Midbrain (tissue), 1 donor: ENCODE measurements around the gene KCNIP2.
A peak's percentile ranks its signal among the peaks of the same experiment; 100 is the strongest.
"Not testable (repeated sequence)": the region's sequence is repeated elsewhere in the genome, so short reads cannot be mapped to it uniquely, and the experiment has no call there.

Experiments
- DNase-seq: peaks from one replicate; lab custom pipeline; 2025; lab: John Stamatoyannopoulos, UW

Gene KCNIP2

GRCh38 chr10:101828766-101829551, 14.6 kb downstream of the KCNIP2 start:
- no peak for DNase-seq

- DNase-seq = no peak
These were observed 15.5 kb downstream of the KCNIP2 start for GRCh38 chr10:101827919-101828600.

DNA sequence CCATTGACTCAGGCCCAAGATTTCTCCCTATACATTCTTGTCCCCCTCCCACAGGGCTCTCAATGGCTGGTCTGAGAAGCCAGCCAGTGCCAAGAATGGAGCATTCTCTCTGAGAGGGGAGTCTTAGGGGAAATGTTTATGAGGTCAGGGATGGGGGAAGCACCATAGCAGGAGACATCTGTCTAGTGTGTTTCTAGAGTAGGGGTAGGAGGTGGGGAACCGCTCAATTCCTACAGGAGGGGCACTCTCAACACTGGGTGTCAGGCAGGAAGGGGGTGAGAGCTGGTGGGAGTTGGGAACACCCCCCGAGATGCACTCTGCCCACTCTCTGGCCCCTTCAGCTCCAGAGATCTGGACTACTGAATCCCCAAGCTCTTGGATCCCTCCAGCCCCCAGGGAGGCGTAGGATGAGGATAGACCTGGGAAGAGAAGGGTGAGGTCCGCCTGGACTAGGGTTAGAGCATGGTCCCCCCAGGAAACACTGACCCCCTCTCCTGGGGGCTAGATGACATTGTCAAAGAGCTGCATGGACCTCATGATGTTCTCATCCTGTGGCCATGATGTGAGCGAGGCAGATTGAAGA, 16.7 kb downstream of the KCNIP2 start:
- DNase-seq = no peak

GRCh38 chr10:101824736-101825135, 18.9 kb downstream of the KCNIP2 start:
- no peak for DNase-seq

DNA sequence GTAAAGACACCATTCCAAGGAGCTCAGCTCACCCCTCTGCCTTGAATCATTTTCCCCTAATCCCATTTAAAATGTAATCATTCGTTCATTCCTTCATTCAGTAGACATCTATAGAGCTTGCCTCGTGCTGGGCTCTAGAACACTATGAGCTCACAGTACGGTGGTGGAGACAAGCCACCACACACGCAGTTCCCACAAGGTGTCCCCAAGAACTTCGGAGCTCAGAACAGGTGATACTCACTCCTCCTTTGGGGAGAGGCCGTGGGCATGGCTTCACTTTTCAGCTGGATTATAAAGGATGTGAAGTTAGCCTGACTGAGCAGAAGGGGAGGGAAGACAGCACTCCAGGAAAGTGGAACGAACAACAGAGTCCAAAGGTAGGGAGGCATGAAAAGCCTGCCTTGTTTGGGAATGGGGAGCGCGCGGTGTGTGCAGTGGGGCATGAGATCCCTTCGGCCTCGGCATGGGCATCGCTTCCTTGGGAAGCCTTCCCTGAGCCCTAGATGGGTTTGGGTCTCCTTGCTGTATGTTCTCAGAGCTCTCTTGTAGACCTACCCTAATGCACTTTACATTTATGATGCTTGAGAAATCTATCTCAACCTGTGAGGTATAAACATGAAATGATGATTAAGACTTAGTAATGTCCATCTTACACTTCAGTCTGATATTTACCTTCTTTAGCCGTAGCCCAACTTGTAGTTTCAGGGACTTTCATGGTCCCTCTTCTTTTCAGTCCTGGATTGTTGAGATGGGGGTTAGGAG, 24.5 kb downstream of the KCNIP2 start:
- peak; percentile 58 for DNase-seq

GRCh38 chr10:101818119-101818871, 25.3 kb downstream of the KCNIP2 start, which contains the start of gene OGA:
Gene OGA (minus strand): TSS chr10:101818444. CDS start chr10:101818022, 422 bp downstream.
- peak; percentile 97 for DNase-seq

- peak; percentile 58 for DNase-seq
These were observed 26.1 kb downstream of the KCNIP2 start for GRCh38 chr10:101817337-101818118.

DNA sequence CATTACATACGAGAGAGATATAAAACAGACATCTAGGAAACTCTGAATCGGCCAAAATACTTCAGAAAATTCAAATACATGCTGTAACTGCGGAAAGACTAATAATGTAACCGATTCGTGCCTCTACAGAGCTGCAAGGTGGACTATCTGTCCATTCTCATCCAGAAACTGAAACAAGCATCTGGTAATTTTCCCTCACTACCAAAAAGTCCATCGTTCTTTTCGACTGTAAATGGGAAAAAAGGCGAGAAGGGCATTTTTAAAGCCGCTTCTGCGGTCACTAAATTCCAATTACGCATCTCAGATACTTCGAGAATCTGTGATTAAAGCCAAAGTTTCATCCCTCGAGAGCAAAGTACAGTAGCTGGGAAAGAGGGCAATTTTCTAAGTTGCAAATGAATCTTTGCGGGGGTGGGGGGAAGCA, 26.7 kb downstream of the KCNIP2 start:
- no peak for DNase-seq

- no peak for DNase-seq
These were observed 27.2 kb downstream of the KCNIP2 start for GRCh38 chr10:101816376-101816775.

DNA sequence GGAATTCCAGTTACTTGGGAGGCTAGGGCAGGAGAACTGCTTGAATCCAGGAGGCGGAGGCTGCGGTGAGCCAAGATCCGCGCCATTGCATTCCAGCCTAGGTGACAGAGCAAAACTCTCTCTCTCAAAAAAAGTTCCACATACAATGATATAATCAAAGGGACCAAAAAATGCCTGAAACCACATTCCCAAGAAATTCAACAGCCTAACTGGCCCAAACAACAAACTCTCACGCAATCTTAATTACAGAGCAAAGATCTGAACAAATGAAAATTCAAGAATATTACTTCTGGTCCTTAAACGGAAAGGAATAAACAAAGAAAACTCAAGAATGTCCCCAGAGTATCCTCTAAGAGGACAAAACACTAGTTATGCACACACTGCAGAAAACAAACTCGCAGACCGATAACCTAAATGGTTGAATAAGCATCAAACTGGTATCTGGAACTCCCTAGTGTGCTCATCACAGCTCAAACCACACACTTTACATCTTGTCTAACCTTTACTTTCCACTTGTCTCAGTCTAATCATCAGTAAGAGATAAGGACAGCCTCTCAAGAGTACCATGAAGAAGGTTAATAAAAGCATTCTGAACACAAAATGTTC, 29.0 kb downstream of the KCNIP2 start:
- DNase-seq = no peak

- no peak for DNase-seq
These were observed 31.0 kb downstream of the KCNIP2 start for GRCh38 chr10:101812606-101813005.

DNA sequence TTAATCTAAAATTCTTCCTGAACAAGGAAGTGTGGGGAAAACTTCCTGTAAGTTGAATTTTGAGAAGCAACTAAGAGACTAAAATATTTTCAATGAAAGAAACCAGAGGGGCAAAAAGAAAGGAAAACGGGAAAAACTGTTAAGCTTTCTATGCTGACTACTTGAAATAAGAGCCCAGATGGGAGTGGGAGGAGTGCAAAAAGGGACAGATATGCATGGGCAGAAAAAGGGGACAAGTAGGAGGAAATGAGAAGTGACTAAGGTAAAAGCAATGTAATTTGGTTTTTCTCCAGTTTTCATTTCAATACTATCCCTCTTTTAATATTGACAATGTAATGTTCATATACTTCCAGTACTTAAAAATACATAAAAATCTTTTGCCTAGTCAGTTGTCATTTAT, 36.4 kb downstream of the KCNIP2 start:
- no peak for DNase-seq

DNA sequence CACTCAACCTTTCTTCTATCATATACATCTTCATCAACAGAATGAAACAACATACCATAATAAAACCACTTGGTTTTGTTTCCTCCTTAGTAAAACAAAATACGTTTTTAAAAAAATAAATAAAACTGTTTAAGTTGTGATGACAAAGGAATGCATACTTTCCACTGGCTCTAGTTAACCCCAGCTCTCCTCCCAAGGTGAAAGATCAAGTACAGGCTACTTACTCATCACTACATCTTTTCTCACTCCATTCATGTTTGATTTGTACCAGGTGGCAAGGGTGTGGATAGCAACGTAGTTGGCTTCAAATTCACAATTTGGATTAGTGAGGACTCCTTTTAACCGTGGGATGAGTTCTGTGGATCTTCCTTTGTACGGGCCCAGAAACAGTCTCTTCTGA, 40.1 kb downstream of the KCNIP2 start:
- DNase-seq = no peak

DNA sequence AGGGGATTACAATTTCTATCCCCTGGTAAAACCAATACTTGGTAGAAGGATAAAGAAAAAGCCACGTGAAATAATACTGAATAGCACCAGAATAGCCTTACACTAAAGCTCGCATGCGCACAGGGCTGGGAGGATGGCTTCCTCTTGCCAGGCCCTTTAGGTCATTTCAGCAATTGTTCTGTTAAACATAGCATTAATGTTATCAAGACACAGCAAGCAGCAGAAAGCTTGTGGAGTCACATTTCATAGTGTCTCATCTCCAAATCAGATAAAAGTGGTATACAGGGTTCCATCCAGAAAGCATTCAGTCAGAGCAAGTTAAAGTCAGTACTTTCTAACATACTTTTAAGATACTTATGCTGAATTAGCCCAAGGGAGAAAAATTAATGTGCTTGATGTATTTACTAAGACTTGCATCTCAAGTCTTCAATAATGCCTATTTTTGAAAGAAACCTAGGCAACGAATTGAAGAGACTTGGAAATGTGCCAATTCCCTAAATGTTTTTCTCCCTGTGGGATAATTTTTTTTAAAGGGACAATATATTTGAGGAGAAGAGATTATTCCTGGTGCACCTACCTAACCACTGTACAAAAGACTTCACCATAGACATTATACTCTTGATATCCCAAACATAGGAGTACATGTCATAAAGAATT, 46.1 kb downstream of the KCNIP2 start:
- DNase-seq = no peak

DNA sequence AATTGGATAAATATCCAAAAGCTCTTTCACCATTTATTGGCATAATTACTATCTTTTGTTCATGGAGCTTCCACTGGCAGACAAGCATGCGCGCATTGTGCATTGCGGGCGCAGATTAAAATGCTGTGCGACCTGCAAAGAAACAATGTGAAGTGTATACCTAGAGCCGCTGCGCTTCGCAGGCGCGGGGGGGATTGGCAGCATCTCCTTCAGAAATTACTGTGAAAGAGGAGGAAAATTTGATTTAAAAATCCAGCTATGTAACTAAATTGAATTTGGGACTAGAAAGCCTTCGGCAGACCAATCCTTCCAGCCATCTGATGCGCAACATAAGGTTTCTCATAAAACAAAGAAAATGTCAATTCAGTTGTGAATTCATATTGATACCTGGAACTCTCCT, 50.1 kb downstream of the KCNIP2 start:
- no peak for DNase-seq

GRCh38 chr10:101789686-101790085, 53.9 kb downstream of the KCNIP2 start:
- DNase-seq = no peak

- DNase-seq = not testable (repeated sequence)
These were observed 54.4 kb downstream of the KCNIP2 start for GRCh38 chr10:101789231-101789630.

- DNase-seq = no peak
These were observed 57.8 kb downstream of the KCNIP2 start for GRCh38 chr10:101785801-101786200.

DNA sequence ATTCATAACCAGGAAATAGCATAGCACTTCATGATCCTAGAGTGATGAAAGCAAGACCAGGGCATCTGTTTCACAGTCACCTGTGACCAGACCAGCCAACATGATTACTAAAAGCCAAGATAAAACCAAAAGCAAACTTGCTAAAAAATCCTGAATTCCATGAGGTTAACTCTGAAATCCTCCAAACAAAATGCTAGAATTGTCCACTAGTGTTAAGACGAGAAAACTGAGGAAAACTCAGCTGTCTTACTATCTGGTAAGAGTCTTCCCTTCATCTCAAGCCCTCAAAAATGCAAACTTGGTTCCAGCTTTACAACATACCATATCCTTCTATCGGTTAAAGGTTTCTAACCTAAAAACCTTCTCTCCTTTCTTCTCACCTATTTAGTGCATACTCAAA, 59.0 kb downstream of the KCNIP2 start:
- DNase-seq = no peak

DNA sequence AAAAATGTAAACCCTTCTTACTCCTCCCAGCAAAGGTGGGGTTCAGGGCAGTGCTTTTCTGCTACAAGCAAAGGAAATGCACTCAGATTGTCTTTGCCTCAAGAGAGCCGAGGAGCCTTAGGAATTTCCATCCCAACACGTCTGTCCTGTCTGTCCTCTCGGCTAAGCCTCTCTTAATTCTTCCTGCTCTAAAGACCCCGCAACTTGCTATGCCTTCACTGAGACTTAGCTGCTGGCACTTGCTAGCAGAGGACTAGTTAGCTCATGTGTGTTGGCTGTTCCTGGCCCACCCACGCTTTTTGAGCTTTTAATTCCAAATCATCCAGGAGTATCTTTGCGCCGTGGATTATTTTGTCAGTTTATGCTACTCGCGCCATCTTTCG, 59.9 kb downstream of the KCNIP2 start:
- no peak for DNase-seq
